GM19099 (cell line): ENCODE data around the gene COL2A1.

ENCODE experiments used
- POLR2A ChIP-seq: IDR thresholded peaks from 3 replicates; pipeline ENCODE4 v1.6.1; 2011; ENCODE audit warnings: low read depth; ENCODE audit not compliant: insufficient read length; ENCODE audit errors: extremely low read depth

The COL2A1 gene

DNA sequence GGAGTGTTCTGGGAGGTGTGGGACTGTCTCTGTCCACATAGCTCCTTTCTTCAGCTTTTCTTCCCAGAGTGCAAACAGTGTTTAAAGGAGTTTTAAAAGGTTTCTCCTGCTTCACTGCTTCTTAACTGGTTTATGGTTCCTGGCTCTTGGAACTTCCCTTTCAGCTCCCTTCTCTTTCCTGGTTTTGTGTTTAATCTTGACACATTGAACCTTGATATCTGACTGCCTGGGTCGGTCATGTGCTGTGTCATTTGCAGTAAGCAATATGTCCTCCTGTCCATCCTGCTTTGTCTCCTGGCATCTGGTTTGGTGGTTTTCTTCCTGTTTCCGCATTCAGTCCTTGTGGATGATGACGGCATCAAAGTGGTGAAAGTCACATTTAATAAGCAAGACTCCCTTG lies 38.7 kb downstream of the COL2A1 start:
- no peak for TF ChIP-seq POLR2A

DNA sequence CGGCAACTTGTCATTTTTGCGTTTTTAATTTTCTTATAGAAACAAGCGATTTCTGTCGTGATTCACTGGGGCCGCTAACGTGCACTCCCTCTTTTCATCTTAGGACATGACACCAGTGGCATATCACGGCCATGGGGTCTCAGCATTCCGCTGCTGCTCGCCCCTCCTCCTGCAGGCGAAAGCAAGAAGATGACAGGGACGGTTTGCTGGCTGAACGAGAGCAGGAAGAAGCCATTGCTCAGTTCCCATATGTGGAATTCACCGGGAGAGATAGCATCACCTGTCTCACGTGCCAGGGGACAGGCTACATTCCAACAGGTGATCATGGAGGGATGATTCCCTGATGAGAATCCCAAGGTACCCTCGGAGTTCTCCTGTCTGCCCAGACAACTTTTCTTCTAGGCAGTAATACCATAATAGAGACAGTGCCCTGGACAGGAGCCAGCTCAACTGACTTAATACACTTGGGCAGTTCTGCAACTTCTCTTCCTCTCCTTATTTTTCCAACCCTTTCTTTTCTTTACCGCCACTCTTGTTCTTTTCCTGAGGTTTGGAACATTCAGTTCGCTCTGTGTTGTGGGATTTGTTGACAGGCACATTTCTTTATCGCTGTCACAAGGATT lies 40.1 kb downstream of the COL2A1 start:
- TF ChIP-seq POLR2A = no peak

DNA sequence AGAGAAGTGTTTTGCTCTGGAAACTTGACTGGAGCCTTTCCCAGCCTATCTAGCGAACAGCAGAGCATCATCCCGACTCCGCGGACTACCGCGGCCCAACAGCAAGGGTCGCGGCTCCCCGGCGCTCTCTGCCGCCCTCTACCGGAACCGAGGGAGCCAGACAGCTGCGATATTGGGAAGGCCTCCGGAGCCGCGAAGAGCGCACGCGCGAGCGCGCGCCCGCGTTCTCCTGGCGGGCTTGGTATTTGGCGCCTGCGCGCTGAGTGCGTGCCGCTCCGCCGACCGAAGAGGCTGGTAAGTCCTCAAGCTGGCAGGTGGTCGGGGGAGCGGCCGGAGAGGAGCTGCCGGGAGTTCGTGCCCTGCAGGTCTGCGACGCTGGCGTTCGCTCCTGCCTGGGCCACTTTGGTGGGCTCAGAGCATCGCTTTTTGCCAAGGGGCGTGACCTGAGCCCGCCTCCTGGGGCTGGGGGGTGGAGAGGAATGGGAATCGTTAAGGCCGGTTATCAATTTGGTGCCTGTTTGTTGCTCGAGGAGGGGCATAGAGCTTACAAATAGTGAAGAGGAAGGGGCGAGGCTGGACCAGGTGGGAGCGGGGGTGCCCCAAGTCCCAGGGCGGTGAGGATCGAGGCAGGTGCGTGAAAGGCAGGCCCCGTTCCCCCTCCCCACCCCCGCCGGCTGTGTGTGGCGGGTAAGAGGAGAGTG lies 40.8 kb downstream of the COL2A1 start, which contains the start of gene TMEM106C:
Gene TMEM106C (plus strand): TSS at position 257 of the 701 bp plus-strand sequence. CDS start 641 bp downstream, outside the sequence.
- peak; percentile 67 for TF ChIP-seq POLR2A

DNA sequence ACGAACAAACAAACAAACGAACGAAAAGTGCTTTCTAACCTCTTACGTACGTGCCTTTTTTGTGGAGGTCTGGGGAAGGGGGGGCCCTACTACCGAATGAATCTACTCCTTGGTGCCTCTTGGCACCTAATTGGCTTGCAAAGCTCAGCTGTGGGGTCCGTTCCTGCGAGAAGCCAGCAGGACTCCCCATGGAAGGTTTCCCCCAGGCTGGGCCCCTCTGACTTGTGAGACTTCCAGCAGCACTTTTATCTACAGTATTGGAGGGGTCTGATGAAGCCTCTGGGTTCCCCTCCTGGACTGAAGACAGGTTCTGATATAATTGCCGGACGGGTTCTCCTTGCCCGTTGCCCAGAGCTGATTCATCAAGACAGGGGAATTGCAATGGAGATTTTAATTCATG lies 42.1 kb downstream of the COL2A1 start:
- TF ChIP-seq POLR2A = no peak

DNA sequence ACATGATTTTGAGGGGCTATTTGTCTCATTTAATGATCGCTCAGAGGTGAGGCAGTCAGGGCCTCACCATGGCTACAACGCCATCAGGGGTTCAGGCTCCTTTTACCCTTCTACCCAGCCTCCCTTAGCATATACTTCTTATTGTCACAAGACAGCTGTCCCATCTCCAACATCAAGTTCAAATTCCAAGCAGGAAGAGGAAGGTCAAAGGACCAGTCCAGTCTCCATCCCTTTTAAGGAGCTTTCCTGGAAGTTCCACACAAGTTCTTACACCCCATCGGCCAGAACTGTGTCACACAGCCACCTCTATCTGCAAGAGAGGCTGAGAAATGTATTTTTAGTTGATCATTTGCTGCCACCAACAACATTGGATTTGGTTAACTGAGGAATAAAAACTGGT lies 49.2 kb downstream of the COL2A1 start:
- TF ChIP-seq POLR2A = no peak

DNA sequence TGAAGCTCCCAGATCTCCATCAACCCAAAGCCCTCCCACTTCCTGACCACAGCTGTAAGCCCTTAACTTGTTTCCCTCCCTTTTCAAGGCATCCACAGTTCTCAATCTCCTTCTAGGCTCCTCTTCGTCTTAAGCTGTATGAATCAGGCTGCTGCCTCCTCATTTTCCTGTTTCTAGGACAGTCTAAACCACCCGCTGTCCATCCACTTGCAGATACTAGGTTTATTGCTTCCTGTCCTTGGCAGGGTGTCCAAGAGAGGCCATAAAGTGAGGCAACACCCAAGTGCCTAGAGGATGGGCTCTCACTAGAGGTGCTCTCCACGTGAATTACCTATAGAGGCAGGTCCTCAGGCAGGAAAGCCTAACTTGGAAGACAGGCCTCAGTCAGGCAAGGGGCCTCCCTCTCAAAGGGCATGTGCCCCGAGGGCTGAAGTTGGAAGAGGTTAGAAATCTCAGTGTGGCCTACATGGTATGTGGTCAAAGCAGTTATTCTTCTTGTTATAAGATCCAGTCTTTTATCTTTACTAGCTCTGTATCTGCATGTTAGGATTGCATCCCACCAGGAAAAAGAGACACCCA lies 49.7 kb downstream of the COL2A1 start:
- no peak for TF ChIP-seq POLR2A

DNA sequence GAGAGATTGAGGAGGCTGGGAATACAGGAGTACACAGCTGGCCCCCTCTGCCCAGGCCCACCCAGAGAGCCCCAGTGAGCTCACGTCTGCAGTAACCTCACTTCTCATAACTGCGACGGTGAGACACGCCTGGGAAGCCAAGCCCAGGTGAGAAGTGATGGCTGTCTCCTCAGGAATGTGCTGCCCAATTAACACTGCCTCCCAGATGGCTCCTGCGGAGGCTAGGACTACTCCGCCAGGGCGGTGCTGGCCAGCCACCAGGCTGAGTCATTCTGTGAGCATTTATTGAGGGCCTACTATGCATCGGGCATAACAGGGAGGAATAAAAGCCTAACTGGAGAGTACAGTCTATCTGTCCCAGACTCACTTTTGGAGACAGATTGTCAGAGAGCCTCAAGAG lies 50.2 kb downstream of the COL2A1 start:
- TF ChIP-seq POLR2A = no peak

DNA sequence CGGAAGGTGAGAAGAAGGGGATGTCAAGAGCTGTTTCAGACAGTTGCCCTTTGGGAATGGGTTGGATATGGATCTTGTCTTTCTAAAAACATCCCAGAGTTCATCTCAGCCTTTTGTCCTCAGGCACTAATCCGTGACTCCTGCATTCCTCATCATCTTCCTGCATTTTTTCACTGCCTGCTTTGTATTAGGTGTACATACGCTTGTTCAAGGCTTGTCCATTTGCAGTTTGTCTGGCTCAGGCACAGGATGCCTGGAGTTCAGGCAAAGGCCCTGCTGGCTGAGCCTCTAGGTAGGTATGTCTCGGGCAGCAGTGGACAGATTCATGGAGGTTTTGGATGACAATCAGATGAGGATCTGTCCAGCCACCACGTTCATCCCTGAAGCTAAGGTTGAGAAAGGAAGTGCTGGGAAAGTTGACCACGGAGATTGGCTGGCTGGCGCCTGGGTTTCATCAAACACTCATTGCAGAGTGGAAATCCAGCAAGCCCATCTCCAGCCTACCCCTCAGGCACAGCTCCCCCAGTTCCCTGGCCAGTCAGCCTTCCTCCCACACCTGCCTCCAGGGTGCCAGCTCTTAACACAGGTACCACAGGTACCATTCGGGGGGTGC lies 53.3 kb downstream of the COL2A1 start:
- no peak for TF ChIP-seq POLR2A

DNA sequence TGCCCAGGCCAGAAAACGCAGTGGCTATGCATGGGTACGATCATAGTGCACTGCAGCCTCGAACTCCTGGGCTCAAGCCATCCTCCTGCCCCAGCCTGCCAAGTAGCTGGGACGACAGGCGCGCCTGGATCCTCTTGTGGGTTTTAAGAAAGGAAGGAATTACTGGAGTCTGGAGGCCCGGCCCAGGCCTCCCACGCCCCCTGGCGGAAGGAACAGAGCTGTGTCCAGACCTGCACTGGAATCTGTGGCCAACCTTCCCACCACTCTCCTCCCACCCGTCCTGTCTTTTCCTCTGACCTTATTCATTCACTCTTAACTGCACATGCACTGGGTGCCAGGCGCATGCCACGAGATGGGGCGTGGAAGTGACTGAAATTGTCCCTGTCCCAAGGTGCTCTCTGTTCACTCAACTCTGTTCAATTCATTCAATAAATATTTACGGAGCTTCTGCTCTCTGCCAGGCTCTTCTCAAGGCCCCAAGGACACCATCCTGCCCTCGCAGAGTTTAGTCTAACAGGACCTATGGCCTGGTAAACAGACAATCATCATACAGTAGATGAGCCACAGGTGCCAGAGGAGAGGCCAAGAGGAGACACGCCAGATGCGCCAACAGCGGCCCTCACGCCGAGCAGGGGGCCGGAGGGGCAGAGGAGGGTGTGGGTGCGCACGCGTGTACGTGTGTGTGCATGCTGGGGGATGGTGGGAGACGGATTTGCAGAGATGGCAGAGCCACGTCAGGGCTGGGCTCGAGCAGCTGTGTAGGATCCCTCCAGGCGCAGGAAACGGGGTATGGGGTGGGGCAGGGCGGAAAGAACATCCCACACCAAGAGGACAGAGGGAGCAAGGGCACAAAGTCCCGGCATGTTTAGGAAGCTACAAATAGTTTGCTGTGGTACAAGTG lies 54.6 kb downstream of the COL2A1 start:
- no peak for TF ChIP-seq POLR2A

DNA sequence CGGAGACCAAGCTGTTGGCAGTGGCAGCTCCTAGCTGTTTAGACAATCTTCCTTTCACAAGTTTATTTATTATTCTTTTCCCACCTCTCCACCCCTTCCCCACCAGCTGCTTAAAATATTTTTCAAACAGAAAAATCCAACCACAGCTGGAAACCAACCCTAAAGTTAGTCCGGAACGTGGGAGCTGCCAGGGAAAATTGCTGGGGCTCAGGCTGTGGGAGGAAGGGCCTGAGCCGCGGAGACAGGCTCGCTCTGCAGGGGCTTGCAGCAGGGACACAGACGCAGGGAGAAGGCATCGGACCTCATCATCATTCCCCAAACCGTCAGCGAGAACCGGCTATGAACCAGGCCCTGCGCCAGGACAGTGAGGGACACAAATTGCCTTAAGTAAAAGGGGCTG lies 56.9 kb downstream of the COL2A1 start:
- no peak for TF ChIP-seq POLR2A

DNA sequence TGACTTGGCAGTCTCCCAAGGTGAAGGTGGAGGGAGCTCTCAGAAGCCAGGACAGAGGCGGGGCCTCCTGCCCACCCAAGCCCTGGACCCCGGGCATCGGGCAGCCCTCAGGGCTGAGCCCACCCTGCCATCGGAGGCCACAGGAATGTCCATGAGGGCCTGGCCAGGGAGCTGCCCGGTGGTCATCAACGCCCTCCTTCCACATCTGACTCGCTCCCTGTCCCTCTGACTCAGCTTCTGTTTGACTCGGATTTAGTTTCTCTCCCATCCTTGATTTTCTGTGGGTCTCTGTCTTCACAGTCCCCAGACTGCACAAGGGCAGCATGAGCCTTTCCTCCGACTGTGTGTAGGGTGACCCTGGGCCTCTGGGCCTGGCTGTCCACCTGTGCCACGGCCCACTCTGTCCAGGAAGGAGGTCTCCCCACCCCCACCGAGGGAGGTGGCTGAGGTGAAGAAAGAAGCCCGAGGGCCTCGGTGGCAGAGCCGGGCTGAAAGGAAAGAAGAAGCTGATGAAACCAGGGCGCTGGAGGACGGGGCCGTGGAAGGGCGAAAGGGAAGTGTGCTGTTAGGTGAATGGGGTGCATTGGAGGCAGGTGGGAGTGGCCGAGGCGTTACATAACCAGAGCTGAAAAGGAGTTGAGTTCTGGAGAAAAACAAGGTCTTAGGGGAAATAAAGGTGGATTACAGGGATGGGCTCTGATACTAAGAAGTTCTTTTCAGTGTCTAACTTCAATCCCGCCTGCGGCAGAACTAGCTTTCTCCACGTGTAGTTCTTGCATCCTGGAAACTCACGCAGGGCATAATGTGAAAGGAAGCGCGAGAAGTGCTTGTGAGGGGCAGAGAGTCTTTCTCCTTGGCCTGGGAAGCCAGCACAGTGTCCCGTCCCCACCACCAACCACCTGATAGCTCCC lies 57.6 kb downstream of the COL2A1 start:
- TF ChIP-seq POLR2A = no peak

DNA sequence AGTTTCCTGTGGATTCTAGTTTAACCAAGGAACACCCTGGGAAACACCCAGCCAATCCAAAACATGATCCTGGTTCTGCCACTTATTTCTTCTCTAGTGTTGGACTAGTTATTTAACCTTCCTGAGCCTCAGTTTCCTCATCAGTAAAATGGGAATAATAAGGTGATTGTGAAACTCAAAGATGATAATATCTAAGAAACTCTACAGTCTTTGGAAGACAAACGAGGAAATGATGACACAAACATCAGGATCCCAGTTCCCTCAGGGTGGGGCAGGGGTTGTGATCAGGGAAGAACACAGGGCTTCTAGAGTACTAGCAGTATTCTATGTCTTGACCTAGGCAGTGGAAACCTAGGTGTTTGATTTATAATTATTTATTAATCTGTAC lies 58.9 kb downstream of the COL2A1 start:
- TF ChIP-seq POLR2A = no peak

DNA sequence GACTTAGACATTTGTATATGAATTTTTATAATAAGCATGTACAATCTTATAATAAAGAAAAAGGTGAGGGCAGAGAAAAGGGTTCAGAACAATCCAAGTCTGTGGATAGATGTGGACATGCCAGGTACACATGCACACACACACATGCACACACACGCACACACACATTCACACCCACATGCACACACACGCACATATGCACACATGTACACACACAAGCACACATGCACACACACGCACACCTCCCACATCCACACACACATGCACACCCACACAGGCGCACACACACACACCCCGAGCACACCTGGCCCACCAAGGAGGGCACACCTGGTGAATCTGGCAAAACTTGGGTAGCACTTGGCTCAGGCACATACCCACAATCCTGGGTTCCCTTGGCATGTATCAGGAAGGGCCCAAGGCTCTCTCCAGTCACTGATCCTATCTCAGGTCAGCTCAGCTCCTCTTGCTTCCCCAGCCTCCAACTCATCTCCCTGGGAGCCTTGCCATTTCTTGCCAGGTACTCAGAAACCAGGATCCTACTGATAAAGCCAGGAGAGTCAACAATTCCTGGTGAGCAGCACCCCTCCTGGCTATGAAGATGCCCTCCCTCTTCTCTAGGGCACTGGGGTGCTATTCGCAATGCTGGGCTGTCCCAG lies 59.5 kb downstream of the COL2A1 start:
- no peak for TF ChIP-seq POLR2A
